Activated CD4-positive, alpha-beta T cell treated with anti-CD3 and anti-CD28 coated beads, Interleukin-2, Interleukin-4, amounts not matched to agents 100 ng/mL and 50 ng/mL, durations not matched to agents 16 hours and 8 hours (primary cell): Measurements from ENCODE around the gene MYH7.
A peak's percentile ranks its signal among the peaks of the same experiment; 100 is the strongest.
"Not testable (repeated sequence)": the region's sequence is repeated elsewhere in the genome, so short reads cannot be mapped to it uniquely, and the experiment has no call there.

Source experiments
- DNase-seq: peaks from one replicate; pipeline ENCODE4 v3.0.0-alpha.2; 2020; ENCODE audit warnings: low spot score

MYH7 gene

DNA sequence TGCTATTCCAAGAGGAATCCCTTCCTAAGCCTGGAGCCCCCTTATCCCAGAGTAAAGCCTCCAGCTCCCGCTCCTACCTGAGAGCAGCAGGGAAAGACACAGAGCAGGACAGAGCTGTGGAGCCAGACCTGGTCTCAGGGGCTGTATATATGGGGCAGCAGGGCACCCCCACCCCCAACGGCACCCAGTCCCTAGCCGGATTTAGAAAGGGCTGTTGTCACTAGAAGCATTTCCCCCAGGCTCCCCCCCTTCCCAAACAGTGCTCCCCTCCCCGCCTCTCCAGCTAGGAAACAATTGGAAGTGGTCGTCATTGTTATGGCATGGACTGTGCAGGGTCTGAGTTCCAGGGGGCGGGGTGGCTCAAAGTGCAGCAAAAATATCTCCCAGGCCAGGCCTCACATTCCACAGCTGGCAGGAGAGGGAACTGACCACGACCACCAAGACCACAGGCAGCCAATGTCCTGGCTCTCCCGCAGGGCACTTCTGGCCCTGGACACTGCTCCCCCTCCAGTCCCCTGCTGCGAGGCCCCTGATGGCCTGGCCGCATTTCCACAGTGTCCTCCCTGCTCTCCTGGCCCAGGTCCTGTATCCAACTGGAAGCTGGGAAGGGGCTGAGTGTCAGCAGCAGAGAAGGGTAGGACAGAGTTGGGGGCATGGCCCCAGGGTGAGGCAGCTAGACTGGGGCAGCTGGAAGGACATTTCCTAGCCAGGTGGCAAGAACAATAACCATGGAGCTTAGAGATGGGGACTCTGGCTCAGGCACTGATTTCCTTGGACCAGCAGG is at the start of gene MYH7:
Gene MYH7, minus strand, starts transcription at position 118 of the 784 bp plus-strand sequence. CDS start 1,928 bp downstream, outside the sequence.
- DNase-seq: no peak

DNA sequence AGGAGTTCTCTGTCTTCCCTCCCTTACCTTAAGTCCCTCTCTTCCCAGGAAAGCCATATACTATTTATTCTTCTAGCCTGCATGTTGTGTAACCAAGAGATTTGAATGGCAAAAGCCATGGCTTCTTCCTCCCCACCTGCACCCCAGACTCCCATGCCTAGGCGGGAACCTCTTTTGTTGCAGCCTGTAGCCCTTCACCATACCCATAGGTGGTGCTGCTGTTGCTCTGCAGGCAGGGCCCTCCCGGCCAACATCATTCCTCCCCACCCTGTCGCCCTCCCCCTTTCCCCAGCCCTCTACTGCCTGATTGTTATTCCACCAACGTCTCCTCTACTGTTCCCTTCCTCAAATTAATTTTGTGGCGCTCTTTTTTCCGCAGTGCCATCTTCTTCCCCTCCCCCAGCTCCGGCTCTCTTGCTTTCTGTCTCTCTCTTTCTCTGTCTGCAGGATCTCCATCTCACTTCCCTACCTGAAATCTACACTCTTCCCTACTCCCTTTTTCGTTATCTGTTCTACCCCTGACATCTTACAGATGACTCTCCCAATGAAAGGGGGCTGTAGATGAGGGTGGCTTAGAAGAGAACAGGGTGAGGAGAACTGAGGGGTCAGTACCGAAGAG is 47.9 kb upstream of the MYH7 start:
- DNase-seq: peak; percentile 16

DNA sequence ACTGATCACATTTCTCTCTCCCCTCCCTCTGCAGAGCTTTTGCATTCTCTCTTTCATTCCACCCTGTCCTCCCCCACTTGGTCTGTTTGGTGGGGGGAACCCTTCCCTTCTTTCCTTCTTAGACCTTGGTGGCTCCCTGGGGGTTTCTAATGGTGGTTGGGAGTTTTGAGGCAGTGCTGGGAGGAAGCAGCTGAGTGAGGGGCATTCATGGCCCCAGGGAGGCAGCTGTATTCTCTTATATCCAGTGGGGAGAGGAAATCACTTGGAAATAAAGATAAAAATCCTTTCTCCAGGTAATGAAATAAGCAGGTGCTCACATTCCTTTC is 47.3 kb upstream of the MYH7 start:
- DNase-seq: no peak

DNA sequence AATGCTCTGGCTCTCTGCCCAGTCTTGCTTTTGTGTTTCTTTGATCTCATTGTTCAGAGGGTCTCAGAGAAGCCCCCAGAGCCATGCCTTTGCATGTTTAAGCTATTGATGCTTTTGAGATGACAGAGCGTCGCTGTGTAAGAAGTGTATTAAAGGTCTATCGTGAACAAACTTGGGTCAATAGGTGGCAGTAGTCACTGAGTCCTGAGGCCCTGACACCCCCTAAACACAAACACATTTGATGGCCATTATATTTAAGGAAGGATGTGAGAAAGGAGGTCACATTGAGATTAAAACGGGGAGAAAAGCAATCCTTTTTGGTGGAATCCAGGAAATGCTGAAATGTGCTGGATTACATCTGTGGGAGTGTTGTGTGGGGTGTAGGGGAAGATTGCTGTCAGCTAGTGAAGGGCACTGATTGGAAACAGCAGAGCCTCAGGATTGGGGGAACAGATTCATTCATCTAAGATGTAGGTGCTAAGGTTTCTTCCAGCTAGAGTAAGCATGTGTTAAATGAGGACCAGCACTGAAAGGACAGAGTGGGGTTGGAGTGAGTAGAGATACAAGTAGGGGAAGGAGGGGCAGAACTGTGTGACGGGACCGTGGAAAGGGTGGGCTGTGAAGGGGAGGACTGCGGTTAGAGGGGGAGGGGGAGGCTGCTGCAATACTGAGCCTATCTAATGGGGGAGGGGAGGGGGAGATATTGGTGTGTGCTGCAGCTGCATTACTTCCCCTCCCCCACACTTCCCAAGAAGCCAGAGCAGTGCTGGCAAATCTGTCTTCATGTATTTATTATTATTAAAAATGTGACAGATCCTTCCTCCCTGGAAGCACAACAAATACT is 46.7 kb upstream of the MYH7 start:
- no peak for DNase-seq

DNA sequence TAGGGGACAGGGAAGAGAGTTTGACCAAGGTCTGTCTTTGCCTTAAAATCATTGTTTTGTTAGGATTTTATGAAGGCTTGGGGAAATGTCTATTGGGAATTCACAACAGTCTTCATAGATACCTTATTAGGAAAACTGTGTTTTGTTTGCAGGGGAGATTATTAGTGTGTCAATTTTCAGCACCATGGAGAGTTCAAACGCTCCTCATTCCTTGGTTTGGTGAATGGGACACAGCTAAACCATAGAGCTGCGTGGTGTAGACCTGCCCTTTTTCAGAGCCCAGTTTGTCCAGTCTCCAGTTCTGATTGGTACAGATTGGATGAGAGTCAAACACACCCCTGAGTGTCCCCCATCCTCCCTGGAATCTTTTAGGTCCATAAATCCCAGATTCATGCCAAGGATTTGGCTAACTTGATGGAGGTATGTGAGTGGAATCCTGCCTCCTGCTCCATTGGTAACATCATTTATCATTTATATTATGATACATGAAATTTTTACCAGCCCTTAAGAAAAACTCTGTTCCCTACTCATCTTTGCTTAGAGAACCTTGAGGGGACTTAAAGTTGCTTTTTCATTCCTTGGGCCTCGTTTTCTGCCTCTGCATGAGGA is 46.0 kb upstream of the MYH7 start:
- no peak for DNase-seq

DNA sequence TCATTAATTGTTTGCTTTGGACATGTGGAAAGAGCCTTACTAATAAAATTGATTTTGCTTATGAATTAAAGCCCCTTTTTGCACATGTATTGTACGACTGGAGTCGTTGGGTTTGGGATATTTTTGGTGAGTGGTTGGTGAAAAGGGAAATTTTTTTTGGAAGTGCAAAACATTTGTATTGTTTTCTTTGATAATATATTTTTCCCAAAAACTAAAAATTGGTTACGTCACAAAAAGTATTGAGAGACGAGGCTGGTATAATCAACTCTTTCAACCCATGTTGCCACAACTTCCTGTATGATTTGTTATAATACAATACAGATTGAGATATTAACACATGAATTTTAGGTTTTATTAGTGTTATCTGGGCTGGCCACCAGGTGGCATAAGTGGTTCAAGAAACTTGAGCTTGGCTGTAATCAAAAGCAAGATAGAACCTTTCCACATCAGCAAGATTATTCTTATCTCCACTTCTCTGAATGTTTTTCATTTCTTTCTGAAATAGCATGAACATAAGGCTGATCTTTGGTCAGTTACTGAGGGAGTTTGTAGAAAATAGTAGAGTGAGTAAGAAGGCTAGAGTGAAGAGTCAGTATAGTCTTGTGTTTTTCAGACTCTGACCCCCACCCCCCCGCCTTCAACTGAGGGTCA is 42.8 kb upstream of the MYH7 start:
- DNase-seq: peak; percentile 61

DNA sequence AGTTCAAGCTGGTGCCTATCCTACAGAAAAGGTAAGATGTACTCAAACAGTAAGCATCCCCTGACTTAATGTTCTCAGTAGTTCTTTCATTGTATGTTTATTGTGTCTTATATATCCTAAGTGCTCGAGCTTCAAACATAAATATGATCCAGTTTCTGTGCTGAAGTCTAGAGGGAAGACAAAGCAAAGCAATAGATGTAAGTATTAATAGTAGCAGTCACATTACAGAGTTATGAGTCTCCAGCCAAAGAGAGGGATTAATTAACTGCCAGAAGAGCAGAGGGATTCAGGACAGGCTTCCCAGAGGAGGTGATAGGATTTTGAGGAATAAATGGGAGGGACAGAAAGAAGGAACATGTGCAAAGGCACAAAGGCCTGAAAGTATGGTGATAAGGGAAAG is 35.5 kb upstream of the MYH7 start:
- no peak for DNase-seq

DNA sequence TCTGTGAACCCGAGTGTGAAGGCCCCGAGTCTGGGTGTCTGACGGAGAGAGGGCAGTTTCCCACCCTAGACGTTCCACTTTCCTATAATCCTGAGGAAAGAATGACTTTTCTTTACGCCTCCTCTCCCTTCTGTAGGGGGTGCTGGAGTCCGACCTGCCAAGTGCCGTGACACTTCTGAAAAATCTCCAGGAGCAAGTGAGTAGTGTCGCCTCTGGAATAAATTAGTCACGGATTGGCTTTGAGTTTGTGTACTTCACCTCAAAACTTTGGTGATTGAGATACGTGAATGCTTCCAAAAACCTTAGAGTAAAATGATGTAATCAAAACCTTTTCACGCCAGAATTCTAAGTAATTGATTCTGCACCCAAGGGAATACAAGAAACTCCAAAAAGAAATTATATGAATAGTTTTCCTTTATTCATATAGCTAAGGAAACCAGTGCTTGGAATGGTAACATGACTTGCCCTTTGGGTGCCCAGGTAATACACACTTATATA is 34.5 kb upstream of the MYH7 start:
- DNase-seq: no peak

DNA sequence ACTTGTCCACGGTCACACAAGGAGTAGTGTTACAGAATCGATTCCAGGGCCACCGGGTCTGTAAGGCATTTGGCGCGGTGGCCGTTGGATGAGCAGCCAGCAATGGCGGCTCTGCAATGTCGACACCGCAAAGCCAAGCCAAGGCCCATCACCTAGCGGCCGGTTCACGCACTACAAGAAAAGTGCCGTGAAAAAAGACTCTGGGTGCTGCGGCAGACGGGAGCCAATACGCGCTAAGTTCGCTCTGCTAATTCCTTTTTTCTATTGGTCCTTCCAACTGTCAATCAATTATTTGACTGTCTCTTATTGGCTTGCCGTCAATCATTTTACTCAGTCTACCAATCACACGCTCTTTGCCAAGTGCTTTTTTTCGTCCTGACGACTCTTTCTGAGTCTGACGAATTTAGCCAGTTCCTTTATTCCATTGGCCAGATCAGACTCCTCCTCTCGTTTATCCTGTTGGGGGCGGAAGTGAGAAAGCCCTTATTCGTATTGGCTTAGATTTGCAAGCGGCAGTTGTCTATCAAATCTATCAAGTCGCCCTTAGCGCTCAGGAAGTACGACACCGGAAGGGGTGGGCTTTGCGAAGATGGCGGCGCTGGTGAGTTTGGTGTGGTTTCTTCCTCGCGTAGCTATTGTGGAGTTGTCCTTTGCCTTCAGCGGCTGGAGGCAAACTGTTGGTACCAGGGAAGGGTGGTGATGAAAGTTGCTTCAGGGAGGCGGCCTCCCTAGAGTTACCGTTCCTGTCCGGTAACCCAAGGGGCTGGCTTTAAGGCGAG is 33.9 kb upstream of the MYH7 start, which contains the start of gene NGDN:
Gene NGDN, plus strand, starts transcription at position 577 of the 779 bp plus-strand sequence. Its CDS starts 13 bp downstream, at position 590.
- peak; percentile 98 for DNase-seq

DNA sequence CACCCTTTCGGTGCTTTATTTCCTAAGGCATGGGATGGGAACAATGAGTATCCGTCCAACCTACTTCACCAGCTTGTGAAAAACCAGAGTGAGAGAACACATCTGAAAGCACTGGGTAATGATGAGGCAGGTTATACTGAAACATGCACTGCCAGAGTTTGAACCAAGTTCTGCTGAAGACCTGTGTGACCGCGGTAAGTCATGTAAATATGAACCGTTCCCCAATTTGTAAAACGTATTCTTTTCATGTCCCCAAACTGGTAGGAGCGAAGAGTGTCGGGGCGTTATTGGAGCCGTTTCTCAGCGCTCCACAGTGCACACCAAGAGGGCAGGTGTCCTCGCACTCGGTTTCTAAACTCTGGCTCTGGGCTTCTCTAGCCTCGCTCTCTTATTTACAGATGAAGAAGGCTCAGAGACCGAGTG is 33.3 kb upstream of the MYH7 start:
- DNase-seq: no peak

DNA sequence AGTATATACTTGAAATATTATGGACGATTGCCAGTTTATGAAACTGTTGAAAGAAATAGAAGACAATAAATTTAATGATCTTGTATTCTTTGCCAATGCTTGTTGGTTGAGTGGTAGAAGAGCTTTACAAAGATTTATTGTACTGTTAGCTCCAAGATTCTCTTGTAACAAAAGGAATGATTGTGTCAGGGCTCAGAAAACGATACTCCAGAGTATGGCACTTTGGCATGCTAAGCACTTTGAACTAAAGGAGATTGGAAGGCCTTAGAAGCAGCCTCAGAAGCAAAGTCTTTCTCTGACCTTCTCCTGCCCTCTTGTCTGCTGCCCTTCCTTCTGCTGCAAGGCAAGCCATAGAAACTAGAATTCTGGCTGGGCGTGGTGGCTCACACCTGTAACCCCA is 29.8 kb upstream of the MYH7 start:
- no peak for DNase-seq

DNA sequence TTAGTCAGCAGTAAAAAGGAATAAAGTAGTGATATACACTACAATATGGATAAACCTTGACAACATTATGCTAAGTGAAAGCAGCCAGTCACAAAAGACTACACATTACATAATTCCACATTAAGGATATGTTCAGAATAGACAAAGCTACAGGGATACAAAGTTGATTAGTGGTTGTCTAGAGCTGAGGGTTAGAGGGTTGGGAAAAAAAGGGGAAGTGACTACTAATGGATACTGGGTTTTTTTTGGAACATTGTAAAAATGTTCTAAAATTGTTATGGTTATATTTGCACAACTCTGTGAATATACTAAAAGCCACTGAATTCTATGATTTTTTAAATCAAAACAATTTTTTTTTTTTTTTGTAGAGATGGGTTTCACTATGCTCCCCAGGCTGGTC is 29.2 kb upstream of the MYH7 start:
- no peak for DNase-seq

DNA sequence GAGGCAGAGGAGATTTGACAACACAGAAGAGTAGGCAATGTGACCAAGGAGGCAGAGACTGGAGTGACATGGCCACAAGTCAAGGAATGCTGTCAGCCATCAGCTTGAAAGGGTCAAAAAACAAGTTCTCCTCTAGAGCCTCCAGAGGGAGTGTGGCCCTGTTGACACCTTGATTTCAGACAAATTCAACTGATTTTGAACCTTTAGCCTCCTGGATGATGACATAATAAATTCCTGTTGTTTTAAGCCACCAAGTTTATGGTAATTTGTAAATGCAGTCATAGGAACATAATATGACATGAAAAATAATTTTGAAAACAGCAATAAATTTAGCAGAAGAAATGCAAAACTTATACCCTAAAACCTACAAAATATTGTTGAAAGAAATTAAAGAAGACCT is 25.5 kb upstream of the MYH7 start:
- DNase-seq: no peak

DNA sequence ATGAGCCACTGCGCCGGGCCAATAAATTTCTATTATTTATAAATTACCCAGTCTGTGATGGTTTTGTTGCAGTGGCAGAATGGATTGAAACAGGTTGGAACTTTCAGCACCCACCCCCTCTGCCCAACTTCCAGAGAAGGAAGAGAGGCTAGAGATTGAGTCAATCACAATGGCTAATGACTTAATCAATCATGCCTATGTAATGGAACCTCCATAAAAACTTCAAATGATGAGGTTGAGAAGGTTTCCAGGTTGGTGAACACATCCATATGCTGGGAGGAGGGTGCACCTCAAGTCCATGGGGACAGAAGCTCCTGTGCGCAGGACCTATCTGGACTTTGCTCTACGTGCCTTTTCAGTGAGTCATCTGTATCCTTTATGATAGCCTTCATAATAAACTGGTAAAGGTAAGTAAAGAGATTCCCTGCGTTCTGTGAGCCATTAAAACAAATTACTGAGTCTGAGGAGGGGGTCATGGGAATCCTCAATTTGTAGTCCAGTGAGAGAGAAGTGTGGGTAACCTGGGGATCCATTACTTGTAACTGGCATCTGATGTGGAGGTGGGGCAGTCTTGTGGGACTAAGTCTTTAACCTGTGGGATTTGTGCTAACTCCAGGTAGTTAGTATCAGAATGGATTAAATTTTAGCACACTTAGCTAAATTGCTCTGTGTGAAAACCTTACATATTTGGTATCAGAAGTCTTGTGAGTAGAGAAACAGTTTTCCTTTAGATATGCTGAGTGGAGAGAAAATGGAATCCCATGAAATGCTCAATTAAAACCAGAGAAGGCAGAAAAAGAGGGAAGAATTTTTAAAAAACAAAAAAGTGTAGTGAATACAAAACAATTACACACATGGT is 22.4 kb upstream of the MYH7 start:
- no peak for DNase-seq

DNA sequence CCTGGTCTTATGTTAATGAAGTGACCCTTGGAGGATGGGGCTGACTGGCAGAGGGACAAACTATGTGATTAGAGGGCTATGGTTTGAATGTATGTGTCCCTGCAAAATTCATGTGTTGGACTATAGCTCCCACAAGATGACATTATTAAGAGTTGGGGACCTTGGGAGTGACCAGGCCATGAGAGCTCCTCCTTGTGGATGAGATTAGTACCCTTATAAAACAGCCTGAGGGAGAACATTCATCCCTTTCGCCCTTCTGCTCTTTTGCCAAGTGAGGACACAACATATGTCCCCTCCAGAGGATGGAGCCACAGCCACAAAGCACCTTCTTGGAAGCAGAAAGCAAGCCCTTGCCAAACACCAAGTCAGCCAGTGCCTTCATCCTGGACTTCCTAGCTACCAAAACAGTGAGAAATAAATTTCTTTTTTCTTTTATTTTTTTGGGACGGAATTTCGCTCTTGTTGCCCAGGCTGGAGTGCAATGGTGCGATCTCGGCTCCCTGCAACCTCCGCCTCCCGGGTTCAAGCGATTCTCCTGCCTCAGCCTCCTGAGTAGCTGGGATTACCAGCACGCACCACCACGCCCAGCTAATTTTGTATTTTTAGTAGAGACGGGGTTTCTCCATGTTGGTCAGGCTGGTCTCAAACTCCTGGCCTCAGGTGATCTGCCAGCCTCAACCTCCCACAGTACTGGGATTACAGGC is 21.6 kb upstream of the MYH7 start:
- DNase-seq: not testable (repeated sequence)

DNA sequence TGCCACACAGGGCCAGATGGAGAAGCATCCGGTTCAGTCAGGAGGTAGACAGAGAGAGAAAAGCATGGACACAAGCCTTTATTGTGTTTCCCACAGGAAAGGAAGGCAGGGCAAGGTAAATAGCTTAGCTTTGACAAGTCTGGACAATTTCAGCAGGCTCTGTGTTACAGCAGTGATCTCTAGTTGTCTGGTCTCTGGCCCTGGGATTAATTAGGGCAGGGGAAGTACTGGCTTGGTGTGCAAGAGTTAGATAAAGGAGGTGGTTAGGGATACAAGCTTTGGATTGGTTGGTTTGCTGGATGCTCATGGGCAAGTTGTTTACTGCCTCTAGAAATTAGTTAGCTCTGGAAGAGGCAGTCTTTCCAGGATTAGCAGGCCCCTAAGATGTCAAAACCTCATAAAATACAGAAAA is 19.0 kb upstream of the MYH7 start:
- no peak for DNase-seq

DNA sequence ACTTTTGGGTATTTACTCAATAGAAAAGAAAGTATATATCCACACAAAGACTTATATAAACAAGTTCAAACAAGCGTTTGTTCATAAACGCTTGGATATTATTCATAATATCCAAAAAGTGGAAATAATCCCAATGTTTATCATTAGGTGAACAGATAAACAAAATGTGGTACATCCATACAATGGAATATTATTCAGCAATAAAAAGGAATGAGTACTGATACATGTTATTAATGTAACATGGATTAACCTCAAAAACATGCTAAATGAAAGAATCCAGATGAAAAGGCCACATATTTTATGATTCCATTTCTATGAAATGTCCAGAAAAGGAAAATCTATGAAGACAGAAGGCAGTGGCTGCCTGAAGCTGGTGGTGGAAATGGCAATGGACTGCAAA is 16.8 kb upstream of the MYH7 start:
- no peak for DNase-seq

DNA sequence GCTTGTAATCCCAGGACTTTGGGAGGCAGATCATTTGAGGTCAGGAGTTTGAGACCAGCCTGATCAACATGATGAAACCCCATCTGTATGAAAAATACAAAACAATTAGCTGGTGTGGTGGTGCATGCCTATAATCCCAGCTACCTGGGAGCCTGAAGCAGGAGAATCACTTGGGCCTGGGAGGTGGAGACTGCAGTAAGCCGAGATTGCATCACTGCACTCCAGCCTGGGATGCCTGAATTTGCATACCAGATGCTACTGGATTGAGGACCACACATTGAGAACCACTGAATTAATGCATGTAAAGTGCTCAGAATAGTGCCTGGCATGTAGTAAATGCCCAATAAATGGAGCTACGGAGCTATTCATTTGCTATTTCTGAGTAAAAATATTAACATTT is 14.9 kb upstream of the MYH7 start:
- no peak for DNase-seq

DNA sequence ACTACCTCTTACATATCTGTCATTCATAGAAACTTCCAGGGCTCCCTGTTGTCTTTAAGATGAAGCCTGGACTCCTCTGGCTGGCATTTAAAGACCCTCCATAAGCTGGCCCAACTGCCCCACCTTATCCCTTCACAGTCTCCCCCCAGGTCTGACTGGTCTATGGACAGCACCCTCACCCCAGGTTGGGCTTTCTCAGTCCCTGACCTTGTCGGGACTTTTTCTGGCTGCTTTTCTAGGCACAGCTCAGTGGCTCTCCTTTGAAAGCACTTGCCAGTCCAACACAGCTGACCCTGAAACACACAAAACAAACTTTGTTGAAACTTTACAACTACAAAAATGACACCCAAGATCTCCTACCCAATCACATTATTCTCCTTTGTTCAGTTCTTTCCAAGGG is 13.9 kb upstream of the MYH7 start:
- no peak for DNase-seq
